Activated T-cell treated with anti-CD3 and anti-CD28 coated beads, Interleukin-2, amount 50 U/mL, for 48 hours (primary cell): Measurements from ENCODE around the gene CHP1.
"Not testable (repeated sequence)": the region's sequence is repeated elsewhere in the genome, so short reads cannot be mapped to it uniquely, and the experiment has no call there.

Experiments used
- DNase-seq, 2 experiments: peaks; one replicate each; pipeline ENCODE4 v3.0.0-alpha.2; 2020

The CHP1 gene

DNA sequence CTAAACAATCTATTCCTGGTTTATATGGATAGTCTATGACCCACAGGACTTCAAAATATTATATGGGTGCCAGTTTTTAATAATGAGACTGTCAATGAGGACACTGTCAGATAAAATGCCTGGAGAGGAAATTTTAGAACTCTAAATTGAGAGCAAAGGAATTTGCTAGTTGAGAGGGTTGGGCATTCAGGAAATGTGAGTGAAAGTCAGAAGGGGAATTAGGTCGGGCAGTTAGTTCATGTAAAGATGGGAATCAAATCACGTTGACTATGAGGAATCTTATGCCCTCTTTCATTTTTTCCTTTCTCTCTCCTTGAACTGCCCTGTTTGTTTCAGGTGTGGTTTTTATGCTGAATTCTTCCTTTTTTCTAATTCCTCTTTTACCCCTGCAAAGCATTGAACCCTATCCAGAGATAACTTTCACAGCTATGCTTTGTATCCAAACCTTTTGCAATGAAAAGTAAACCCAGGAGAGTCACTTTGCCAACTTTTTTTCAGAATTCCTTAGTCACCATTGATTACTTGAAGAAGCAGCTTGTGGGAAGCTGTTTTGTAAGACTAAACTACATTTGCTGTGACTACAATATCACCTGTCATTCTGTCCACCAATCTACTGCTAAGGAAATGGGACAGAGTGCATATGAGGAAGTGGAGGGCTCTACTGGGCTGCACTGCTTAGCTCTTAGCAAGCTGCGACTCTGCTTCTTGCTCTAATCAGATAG is 27.8 kb downstream of the CHP1 start:
- DNase-seq, result no peak

DNA sequence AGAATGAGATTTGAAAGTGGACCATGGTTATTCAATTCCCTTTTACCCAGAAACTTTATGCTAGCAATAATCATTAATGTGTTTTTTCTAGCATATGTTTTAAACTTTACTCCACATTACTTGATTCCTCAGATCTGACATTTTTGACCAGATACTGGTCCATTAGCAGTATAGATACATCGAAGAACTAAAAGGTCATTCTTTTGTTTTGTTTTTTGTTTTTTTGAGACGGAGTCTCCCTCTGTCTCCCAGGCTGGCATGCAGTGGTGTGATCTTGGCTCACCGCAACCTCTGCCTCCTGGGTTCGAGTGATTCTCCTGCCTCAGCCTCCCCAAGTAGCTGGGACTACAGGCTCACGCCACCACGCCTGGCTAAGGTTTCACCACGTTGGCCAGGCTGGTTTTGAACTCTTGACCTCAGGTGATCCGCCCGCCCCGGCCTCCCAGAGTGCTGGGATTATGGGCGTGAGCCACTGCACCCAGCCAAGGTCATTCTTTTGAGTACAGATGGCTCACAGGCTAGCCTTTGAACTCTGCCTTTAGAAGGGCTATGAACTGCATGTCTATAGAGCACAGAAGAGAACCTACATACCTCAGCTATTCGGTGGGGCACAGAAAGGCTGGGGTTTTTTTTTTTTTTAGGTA is 28.6 kb downstream of the CHP1 start:
- no peak for DNase-seq

DNA sequence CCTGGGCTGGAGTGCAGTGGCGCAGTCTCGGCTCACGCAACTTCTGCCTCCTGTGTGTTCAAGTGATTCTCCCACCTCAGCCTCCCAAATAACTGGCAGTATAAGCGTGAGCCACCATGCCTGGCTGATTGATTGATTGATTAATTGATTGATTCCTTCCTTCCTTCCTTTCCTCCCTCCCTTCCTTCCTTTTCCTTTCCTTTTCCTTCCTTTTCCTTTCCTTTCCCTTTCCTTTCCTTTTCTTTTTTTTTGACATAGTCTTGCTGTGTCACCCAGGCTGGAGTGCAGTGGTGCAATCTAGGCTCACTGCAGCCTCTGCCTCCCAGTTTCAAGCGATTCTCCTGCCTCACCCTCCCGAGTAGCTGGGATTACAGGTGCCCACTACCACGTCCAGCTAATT is 29.9 kb downstream of the CHP1 start:
- DNase-seq, result not testable (repeated sequence)

DNA sequence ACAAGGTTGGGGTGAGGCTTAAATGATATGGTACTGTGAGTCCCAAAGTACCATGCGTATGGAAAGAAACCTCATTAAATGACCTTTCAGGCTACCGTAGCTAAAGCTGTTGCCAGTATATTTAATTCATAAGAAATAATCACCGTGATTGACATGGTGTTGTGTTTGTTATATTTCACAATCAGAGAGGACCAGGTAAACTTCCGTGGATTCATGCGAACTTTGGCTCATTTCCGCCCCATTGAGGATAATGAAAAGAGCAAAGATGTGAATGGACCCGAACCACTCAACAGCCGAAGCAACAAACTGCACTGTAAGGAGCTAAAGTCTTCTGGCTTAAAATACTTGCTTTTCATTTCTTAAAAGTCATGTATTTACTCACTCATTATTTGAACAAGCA is 31.5 kb downstream of the CHP1 start:
- no peak for DNase-seq

DNA sequence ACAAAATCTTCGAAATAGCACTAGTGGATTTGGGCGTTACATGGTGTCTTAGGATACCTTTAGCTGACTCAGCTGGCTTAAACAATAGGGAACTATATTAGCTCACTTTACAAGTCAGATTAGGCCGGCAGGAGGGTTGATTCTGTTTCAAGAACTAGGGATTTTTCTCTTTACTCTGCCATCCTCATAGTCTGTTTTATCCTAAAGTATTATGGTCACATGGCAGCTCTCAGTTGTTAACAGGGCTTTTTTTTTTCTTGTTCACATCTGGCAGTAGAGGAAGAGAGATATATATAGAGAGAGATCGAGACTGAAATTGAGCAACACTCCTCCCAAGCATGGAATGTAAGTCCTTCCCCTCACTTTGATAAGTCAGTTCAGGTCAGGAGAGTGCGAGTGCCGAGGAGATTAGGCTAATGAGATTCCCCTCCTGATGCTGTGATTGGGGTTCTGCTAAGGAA is 32.9 kb downstream of the CHP1 start:
- no peak for DNase-seq

DNA sequence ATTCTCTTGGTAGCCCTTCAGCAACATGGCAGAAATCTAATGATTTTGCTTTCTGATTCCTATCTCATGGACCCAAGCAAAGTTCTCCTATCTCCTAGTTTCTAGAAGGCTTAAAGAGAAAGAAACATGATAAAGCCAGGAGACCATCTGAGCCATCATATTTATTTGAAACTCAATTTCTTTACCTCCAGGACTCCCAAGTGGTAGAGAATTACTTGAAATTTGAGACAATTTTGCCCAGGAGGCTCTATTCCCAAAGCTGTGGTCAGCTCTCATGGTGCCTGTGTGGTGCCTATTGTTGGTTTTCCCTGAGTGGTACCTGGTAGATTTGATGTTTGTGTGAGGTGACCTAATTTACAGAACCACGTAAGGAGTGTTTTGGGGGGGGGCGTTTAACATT is 38.8 kb downstream of the CHP1 start:
- DNase-seq, result no peak

DNA sequence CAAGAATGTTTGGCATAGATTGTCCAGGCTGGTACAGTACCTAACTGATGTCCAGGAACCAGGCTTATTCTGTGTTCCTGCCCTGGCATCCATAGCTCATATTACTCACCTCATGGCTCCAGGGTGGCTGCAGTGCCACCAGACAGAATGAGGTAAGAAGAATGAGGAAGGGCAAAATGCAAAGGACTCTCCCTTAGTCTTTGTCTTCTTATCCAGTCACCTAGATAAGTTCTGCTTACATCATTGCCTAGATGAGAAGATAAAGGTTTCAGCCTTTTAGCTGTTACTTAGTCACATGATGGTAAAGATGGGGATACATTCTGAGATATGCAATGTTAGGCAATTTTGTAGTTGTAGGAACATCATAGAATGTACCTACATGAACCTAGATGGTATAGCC is 45.8 kb downstream of the CHP1 start:
- DNase-seq, result no peak

DNA sequence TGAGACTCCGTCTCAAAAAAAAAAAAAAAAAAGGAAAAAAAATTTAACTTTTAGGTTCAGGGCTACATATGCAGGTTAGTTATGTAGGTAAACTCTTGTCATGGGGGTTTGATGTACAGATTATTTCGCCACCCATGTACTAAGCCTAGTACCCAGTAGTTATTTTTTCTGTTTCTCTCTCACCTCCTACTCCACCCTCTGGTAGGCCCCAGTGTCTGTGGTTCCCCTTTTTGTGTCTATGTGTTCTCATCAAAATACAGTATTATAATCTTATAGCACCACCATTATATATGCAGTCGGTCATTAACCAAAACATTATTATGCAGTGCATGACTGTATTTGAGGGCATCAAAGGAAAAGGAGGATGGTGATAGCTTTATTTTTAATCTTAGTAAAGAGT is 47.3 kb downstream of the CHP1 start:
- DNase-seq, result no peak

DNA sequence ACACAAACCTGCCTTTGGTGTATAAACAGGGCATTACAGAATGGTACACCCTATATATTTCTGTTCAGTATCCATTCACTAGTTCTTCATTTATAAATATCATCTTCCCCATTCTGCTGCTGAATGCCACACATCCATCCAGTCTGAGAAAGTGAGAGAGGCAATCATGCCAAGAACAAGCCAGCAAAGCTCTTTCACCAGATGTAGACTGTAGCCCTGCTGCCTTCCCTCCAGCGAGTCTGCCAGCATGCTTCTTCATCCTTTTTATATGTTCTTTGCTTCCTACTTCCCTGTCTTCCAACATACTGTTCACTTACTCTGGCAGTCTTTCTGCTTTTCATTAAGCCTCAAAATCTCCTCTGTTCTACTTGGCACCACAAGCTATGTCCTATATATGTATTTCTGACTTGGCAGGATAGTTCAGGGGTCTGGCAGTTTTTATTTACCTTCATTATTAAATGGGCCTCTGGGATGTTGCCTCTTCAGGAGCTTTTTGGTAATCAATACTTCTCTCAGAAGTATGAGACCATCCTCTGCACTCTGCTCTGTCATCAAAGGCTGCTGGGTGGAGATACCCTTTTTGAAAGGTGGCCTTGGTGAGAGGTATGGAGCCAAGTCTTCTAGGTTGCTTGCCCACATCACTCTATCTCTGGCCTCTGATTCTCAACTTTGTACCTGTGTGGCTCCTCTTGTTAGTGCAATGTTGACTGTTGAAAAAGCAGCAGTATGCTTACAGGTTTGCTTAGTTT is 48.6 kb downstream of the CHP1 start:
- DNase-seq, result no peak

DNA sequence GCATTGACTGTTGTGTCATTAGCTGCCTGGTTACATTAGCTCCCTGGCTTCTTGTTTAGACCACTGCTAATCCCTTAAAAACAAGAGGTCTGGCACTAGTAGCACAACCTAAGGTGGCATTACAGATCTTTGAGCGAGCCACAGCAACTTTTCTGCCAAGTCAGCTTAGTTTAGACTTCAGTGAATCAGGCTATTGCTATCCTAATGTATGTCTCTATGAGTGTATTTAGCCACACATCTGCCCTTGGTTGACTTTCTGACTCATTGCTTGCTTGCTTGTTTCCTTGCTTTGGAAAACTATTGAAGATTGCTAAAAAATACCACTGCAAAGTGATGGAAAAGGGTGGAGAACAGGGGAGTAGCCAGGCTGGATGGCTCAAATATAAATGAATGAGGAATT is 50.2 kb downstream of the CHP1 start:
- DNase-seq, result no peak

DNA sequence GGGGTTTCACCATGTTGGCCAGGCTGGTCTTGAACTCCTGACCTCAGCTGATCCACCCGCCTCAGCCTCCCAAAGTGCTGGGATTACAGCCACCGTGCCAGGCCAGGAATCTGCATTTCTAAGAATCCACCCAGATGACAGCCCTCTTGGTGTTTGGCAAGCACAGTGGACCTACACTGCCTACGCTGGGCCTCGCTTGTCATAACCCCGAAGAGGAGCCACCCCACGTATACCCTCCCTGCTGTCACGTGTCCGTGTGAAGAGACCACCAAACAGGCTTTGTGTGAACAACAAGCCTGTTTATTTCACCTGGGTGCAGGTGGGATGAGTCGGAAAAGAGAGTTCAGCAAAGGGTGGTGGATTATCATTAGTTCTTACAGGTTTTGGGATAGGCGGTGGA is 51.4 kb downstream of the CHP1 start:
- DNase-seq, result not testable (repeated sequence)

DNA sequence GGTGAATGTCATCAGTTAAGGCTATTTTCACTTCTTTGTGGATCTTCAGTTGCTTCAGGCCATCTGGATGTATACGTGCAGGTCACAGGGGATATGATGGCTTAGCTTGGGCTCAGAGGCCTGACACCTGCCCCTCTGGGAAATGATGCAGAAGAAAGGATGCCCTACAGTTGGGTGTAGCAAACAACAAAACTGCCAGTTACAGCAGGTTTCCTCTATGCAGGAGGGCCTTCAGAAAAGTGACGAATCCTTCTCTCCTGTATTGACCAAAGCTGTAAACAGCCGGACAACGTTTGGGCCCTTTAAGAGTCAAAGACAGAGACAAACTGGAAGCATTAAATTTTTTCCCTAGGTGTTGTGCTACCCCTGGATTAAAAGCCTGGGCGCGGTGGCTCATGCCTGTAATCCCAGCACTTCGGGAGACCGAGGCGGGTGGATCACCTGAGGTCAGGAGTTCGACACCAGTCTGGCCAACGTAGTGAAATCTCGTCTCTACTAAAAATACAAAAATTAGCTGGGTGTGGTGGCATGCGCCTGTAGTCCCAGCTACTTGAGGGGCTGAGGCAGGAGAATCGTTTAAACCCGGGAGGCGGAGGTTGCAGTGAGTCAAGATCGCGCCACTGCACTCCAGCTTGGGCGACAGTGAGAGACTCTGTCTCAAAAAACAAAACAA is 52.0 kb downstream of the CHP1 start:
- DNase-seq, result not testable (repeated sequence)

DNA sequence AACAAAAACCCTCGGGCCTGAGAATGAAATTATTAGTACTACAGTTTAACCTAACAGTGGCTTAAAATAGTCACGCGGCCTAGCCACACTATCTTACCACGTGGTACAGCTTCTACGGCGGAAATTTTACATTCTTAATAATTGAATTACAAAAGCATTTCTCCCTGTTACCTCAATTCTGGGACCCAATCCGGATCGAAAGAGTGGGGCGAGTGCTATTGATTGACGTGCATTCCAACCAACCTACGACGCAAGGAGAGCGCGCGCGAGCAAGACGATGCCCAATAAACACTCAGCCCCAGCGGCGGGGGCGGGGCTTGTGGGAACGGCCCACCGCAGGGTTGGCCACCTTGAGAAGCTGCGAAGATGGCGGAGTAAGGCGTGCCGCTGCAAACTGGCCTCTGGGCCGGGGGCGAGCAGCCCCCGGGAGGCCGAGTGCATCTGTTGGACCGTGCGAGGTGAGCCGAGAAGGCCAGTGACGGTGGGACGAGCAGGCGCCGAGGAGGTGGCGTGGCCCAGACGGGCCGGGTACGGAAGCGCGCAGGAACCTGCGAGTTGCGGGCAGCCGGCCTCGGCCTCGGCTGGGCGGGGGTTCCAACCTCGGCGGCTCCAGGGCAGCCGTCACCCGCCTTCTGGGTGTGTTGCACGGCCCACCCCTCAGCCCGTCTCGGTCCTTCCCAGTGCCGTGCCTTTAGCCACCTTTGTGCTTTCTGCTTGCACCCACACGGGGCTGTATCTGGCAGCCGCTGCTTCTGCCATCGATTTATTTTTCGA is 52.8 kb downstream of the CHP1 start:
- DNase-seq, result peak; percentile 98 to 99

DNA sequence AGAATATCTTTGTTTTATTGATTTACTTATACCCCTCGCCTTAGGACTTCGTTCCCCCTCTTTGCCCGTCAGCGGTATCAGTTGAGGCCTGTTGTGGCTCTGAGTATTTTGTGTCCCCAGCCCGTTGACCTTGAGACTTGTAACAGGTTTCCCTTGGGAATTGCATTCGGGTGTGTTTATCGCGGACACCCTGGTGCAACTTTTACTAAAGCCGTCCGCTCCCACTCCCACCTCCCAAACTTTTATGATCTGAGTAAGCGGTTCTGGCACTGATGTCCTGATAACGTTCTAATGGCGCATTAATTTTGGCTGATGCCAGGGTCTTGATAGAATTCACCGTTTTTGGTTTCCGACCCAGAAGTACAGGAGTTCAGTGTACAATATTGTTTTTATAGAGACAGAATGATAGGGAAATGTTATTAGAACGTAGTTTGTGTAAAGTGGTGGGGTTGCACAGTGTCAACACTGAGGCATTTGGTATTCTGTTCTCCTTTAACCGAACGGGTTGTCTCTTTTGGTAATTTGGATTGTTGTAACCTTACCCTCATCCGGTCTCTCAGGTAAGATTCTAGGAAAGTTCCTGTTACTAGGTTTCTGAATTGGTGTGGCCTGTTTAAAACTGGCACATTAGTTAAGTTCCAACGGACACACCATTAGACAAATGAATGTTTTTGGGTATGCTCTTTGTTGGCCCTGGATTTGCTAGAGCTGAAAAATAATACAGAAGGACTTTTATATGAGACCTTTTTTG is 53.5 kb downstream of the CHP1 start:
- no peak for DNase-seq

DNA sequence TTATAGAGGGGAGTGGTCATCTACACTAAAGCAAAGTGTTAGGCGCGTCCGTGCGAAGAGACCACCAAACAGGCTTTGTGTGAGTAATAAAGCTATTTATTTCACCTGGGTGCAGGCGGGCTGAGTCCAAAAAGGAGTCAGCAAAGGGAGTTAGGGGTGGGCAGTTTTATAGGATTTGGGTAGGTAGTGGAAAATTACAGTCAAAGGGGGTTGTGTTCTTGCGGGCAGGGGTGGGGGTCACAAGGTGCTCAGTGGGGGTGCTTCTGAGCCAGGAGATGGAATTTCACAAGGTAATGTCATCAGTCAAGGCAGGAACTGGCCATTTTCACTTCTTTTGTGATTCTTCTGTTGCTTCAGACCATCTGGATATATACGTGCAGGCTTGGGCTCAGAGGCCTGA is 54.2 kb downstream of the CHP1 start:
- DNase-seq, result peak in 1 of 2 experiments; percentile 28

DNA sequence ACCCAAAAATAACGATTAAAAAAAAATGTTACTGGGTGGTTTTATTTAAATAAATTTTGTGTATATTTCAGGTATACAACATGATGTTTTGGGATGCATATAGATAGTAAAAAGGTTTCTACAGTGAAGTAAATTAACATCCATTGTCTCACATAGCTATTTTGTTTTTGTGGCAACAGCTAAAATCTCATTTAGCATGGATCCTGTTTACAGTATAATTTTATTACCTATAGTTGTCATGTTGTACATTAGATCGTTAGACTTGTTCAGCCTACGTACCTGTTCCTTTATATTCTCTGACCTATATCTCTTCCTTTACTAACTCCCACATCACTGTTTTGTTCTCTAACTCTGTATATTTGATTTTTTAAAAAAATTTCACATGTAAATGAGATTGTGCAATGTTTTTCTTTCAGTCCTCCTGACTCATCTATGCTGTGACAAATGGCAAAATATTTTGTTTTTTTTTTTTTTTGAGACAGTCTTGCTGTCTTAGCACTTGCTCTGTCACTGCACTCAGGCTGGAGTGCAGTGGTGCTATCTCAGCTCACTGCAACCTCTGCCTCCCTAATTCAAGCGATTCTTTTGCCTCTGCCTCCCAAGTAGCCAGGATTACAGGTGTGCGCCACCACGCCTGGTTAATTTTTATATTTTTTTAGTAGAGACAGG is 55.7 kb downstream of the CHP1 start:
- no peak for DNase-seq

DNA sequence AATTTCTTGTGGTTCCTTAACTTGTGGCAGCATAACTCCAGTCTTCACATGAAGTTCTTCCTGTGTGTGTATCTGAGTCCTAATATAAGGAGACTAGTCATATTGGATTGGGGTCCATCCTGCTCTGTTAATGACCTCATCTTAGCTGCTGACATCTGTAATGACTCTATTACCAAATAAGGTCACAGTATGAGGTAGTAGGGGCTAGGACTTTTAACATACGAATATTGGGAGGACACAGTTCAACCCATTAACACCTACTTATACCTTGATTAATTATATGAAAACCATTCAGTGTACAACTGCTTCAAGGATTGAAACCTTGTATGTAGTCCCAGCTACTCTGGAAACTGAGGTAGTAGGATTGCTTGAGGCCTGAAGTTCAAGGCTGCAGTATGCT is 57.4 kb downstream of the CHP1 start:
- no peak for DNase-seq

DNA sequence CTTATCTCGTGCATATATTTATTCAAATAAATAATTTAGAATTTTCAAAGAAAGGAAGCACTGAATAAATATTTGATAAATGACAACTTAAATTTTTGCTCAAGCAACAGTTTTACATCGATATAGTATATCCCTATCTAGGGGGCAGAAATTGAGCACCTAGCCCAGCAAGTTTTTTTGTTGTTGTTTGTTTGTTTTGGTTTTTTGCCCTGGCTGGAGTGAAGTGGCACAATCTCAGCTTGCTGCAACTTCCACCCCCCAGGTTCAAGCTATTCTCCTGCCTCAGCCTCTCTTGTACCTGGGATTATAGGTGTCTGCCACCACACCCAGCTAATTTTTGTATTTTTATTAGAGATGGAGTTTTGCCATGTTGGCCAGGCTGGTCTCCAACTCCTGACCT is 58.9 kb downstream of the CHP1 start:
- DNase-seq, result no peak

DNA sequence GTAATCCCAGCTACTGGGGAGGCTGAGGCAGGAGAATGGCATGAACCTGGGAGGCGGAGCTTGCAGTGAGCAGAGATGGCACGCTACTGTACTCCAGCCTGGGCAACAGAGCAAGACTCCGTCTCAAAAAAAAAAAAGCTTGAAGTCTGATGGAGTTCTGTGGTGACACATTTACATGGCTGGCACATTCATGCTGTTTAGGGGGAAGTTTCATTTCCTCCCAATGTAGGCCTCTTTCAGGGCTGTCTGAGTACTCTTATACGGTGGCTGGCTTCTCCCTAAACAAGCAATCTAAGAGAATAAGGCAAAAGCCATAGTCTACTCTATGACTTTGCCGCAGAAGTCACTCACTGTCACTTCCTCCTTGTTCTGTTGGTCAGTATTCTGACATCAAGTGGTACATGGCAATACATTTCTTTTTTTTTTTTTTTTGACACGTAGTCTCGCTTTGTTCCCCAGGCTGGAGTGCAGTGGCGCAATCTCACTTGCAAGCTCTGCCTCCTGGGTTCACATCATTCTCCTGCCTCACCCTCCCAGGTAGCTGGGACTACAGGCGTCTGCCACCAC is 60.1 kb downstream of the CHP1 start:
- DNase-seq, result no peak

DNA sequence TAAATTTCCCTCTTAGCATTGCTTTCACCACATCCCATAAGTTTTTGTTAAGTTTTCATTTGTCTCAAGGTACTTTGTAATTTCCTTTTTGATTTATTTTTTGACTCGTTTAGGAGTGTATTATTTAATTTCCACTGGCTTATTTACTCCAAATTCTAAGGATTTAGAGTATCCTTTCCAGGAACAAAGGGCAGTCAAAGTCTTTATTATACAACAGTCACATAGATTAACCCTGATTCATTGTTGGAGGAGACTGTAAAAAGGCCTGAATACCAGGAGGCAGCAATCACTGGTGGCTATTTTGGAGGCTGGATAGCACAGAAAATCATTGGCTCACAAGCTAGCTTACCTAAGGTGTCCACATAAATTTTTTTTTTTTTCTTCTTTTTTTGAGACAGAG is 61.5 kb downstream of the CHP1 start:
- DNase-seq, result no peak

DNA sequence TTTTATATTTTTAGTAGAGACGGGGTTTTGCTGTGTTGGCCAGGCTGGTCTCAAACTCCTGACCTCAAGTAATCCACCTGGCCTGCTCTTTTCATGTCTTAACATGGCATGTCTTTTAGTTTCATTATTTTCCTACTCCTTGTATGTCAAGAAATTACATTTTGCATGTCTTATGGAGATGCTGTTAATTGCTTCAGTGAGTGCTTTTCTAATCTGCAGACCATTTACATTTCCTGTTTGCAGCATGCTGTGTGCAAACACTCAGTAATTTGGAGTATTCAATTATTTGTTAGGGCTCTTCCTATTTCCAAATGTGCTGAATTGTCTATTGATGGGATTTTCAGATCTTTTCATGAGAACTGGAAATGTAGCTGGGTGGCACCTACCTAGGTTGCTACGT is 70.1 kb downstream of the CHP1 start:
- DNase-seq, result not testable (repeated sequence)
